Hepatocyte (in vitro differentiated cells): ENCODE data around the gene XKRX. TPM values are rescaled to one million over a fixed set of nuclear protein-coding genes. Genes with fewer than 3 reads are reported as not detected.
A peak's percentile ranks its signal among the peaks of the same experiment; 100 is the strongest.

Source experiments
- DNase-seq: peaks from one replicate; pipeline ENCODE4 v3.0.0-alpha.2; 2016; ENCODE audit warnings: low spot score
- H2AFZ ChIP-seq: fragments of 200-600 bp; sonication (generic); 2 replicates; pipeline ENCODE4 v1.6.0; 2016; ENCODE audit warnings: antibody characterized with exemption, mild to moderate bottlenecking
- H3K27ac ChIP-seq: fragments of 200-600 bp; sonication (generic); 2 replicates; pipeline ENCODE4 v1.5.1; 2016; ENCODE audit warnings: mild to moderate bottlenecking
- H3K27me3 ChIP-seq: fragments of 200-600 bp; sonication (generic); 2 replicates; pipeline ENCODE4 v1.6.1; 2016
- H3K36me3 ChIP-seq: fragments of 200-600 bp; sonication (generic); replicated peaks from 2 replicates; pipeline ENCODE4 v1.5.1; 2016; ENCODE audit warnings: low read depth; ENCODE audit not compliant: insufficient read depth
- H3K4me1 ChIP-seq: fragments of 200-600 bp; sonication (generic); 2 replicates; pipeline ENCODE4 v1.5.1; 2016; ENCODE audit warnings: mild to moderate bottlenecking, moderate library complexity; ENCODE audit not compliant: insufficient read depth
- H3K4me2 ChIP-seq: fragments of 200-600 bp; sonication (generic); 2 replicates; pipeline ENCODE4 v1.6.0; 2016
- H3K4me3 ChIP-seq: fragments of 200-600 bp; sonication (generic); 2 replicates; pipeline ENCODE4 v1.5.1; 2016; ENCODE audit warnings: mild to moderate bottlenecking
- H3K79me2 ChIP-seq: fragments of 200-600 bp; sonication (generic); 2 replicates; pipeline ENCODE4 v1.6.0; 2017; ENCODE audit warnings: mild to moderate bottlenecking
- H3K9me2 ChIP-seq: fragments of 200-600 bp; sonication (generic); replicated peaks from 2 replicates; pipeline ENCODE4 v1.6.0; 2017; ENCODE audit warnings: mild to moderate bottlenecking; ENCODE audit not compliant: insufficient read depth
- H3K9me3 ChIP-seq: fragments of 200-600 bp; sonication (generic); 2 replicates; pipeline ENCODE4 v1.5.1; 2016; ENCODE audit warnings: low read depth, mild to moderate bottlenecking
- H4K20me1 ChIP-seq: fragments of 200-600 bp; sonication (generic); 2 replicates; pipeline ENCODE4 v1.6.0; 2016; ENCODE audit warnings: mild to moderate bottlenecking; ENCODE audit not compliant: insufficient read depth, poor library complexity, severe bottlenecking
- EZH2 ChIP-seq: fragments of 200-600 bp; sonication (generic); IDR thresholded peaks from 2 replicates; pipeline ENCODE4 v1.6.1; 2016; ENCODE audit warnings: antibody characterized with exemption, mild to moderate bottlenecking, borderline replicate concordance
- EZH2phosphoT487 ChIP-seq: fragments of 200-600 bp; sonication (generic); IDR thresholded peaks from one replicate; pipeline ENCODE4 v1.6.1; 2018; ENCODE audit warnings: antibody characterized with exemption, mild to moderate bottlenecking, low read depth, moderate library complexity; ENCODE audit not compliant: unreplicated experiment, severe bottlenecking
- WGBS: methylation state at CpG from one replicate; pipeline ENCODE4 v1.1.6; 2016; ENCODE audit warnings: low lambda C conversion rate; ENCODE audit errors: missing lambda C conversion rate; 5-methylcytosine and 5-hydroxymethylcytosine counted together
- polyA plus RNA-seq: library from polyadenylated mRNA; unstranded; fragments of >200 nt; fragmentation: Nextera tagmentation; extraction: Ambion mirVana; gene quantifications from 2 replicates; pipeline ENCODE4 v1.2.1, GENCODE V29; 2016
- total RNA-seq: library from RNA; depleted of rRNA; stranded (reverse); fragments of >200 nt; gene quantifications from 2 replicates; pipeline ENCODE4 v1.2.3, GENCODE V29; 2014
- TF ChIP-seq, protein P1 (sequence below): fragments of 200-600 bp; sonication (generic); IDR thresholded peaks from 2 replicates; pipeline ENCODE4 v1.5.1; 2016; ENCODE audit warnings: antibody characterized with exemption, mild to moderate bottlenecking; ENCODE audit not compliant: poor library complexity

The XKRX gene
- total and polyA plus RNA-seq, 2 experiments from 2014 or later, result 1.1 to 8.7 TPM

DNA sequence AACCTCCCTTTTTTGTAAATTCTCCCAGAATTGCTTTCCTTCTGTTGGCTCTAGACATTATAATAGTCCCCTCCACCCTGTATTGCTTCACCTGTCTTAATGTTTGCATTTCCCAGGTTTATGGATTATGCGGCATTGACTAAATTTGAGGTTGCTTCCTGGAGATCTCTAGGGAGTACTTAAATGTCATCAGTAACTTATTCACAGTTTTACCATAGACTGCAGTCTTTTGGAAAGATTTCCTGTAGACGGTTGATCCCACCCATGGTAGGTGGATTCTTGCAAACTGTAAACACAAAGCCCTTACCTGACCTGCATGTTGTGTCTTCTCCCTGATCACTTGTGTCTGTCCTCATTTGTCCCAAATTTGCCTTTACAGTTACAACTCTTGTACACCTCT is 48.3 kb downstream of the XKRX start:
- no peak for DNase-seq
- H3K9me3 ChIP-seq, result no peaks in the 10 kb centered on the region
- H2AFZ ChIP-seq, result no peak overlapping the region
- H3K4me2 ChIP-seq, result no peak overlapping the region
- TF ChIP-seq, protein P1, sequence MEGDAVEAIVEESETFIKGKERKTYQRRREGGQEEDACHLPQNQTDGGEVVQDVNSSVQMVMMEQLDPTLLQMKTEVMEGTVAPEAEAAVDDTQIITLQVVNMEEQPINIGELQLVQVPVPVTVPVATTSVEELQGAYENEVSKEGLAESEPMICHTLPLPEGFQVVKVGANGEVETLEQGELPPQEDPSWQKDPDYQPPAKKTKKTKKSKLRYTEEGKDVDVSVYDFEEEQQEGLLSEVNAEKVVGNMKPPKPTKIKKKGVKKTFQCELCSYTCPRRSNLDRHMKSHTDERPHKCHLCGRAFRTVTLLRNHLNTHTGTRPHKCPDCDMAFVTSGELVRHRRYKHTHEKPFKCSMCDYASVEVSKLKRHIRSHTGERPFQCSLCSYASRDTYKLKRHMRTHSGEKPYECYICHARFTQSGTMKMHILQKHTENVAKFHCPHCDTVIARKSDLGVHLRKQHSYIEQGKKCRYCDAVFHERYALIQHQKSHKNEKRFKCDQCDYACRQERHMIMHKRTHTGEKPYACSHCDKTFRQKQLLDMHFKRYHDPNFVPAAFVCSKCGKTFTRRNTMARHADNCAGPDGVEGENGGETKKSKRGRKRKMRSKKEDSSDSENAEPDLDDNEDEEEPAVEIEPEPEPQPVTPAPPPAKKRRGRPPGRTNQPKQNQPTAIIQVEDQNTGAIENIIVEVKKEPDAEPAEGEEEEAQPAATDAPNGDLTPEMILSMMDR, result no peak
- TF ChIP-seq EZH2phosphoT487 (no peak), EZH2 (no peak)
- H3K4me3 ChIP-seq, result no peak overlapping the region
- H3K27me3 ChIP-seq, result no peaks in the 10 kb centered on the region
- no peaks in the 10 kb centered on the region for H3K4me1 ChIP-seq
- H3K9me2 ChIP-seq, result no peaks in the 10 kb centered on the region
- H3K36me3 ChIP-seq, result no peaks in the 10 kb centered on the region
- no peaks in the 10 kb centered on the region for H4K20me1 ChIP-seq
- 79% methylated on average over 2 of the region's 2 CpGs for WGBS
- no peak overlapping the region for H3K27ac ChIP-seq
- no peaks in the 10 kb centered on the region for H3K79me2 ChIP-seq

DNA sequence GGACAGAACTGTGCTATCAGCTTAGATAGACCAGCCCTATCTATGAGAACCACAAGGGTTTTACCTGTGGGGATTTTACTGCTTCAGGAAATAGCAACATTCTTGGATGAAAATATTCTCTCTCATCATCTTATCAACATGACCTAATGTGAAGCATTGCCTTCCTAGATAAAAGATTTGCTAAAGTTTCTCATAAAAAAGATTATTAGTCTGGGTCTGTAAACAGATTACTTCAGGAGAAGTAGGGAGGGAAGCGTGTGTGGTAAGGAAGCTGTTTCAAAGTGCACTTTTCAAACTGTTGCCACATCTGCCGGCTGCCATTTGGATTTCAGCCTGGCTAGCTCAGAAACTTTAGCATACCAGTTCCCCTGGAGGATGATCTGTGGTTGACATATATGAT is 54.4 kb downstream of the XKRX start, which contains the start of gene NOX1:
Gene NOX1, minus strand, starts transcription at position 35 of the 400 bp plus-strand sequence. CDS start 220 bp downstream, outside the sequence.
- peak; percentile 14 for DNase-seq
- Histone ChIP-seq H3K4me2 (peak within 1 kb of the TSS; percentile 10), H3K9me2 (no peaks in the 10 kb centered on the region), H3K27ac (peak within 1 kb of the TSS; percentile 29), H3K79me2 (no peaks in the 10 kb centered on the region), H3K4me3 (no peak within 1 kb of the TSS), H3K4me1 (no peaks in the 10 kb centered on the region), H3K36me3 (no peaks in the 10 kb centered on the region), H2AFZ (peak within 1 kb of the TSS; percentile 2), H3K9me3 (no peaks in the 10 kb centered on the region), H4K20me1 (no peaks in the 10 kb centered on the region), H3K27me3 (no peaks in the 10 kb centered on the region)
- no peak for TF ChIP-seq EZH2phosphoT487
- TF ChIP-seq EZH2, result no peak
- TF ChIP-seq, protein P1, result no peak
- 27% methylated on average over 2 of the region's 2 CpGs for WGBS

DNA sequence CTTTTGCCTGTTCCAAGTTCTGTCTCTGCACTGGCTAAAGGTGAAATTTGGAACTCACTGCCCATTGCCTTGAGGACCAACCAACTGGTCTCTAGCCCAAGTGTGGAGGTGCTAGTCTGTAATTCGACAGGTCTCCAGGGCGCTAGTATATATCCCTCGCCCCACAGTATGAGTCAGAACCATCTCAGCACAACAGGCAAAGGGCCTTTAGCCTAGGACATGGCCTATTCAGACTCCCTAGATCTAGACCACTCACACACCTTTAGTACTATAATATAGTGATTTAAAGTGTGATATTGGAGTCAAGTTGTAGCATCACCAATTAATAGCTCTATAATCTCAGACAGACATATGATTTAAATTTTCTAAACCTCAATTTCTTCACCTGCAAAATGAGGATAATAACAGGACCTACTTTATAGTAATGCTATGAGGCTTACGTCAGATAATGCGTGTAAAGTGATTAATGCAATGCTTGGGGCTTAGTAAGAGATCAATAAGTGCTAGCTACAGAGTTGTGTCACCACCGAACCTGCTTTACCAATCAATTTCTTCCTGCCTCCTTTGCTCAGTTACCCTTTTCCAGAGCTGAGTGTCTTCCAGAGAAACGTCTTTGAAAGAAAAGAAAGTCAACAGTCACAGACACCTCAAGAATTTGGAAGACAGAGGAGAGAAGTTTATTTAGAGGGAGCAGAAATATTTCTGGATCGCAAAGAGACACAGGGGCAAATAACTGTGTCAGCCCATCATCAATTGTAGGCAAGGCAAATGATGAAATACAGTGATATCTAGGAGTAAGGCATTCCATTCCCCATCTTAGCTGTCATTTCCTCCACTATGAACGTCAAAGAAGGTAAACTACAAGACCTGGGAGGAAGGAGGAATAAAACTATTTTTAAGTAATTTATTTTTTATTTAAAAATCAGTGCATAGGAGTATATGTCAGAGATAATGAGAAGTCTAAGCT is 56.8 kb downstream of the XKRX start:
- 62% methylated on average over 9 of the region's 9 CpGs for WGBS
- TF ChIP-seq EZH2 (no peak), EZH2phosphoT487 (no peak)
- TF ChIP-seq, protein P1, result no peak
- no peak overlapping the region for H3K4me2 ChIP-seq

More for the DNA sequence above, 56.8 kb downstream of the XKRX start:
- no peak overlapping the region for H2AFZ ChIP-seq
- no peaks in the 10 kb centered on the region for H3K9me3 ChIP-seq
- H3K27ac ChIP-seq, result no peak overlapping the region
- no peaks in the 10 kb centered on the region for H3K4me1 ChIP-seq
- DNase-seq, result no peak
- no peaks in the 10 kb centered on the region for H3K9me2 ChIP-seq
- no peaks in the 10 kb centered on the region for H3K79me2 ChIP-seq
- no peaks in the 10 kb centered on the region for H3K36me3 ChIP-seq
- H3K4me3 ChIP-seq, result no peak overlapping the region
- H3K27me3 ChIP-seq, result no peaks in the 10 kb centered on the region
- no peaks in the 10 kb centered on the region for H4K20me1 ChIP-seq
